SK-N-SH treated with all-trans-retinoic acid at 6 μM for 48 hours (cell line): ENCODE data around the gene TNS2.

Experiments
- ATAC-seq: fragments of 200-7000 bp; cut with Tn5 transposase; 3 replicates; pipeline ENCODE4 v1.9.1; 2020; ENCODE audit warnings: mild to moderate bottlenecking, moderate library complexity
- ARNTL ChIP-seq: fragments of 450-650 bp; formaldehyde crosslinking; IDR thresholded peaks from 2 replicates; pipeline ENCODE4 v1.5.0; 2020; ENCODE audit warnings: low read depth, mild to moderate bottlenecking, moderate library complexity, borderline replicate concordance
- BACH2 ChIP-seq: fragments of 250-450 bp; sonication (Bioruptor Pico); IDR thresholded peaks from 2 replicates; pipeline ENCODE4 v1.9.0; 2021; ENCODE audit warnings: mild to moderate bottlenecking, borderline replicate concordance
- CSDC2 ChIP-seq: fragments of 250-450 bp; sonication (Bioruptor Pico); IDR thresholded peaks from 2 replicates; pipeline ENCODE4 v1.5.0; 2020; ENCODE audit warnings: mild to moderate bottlenecking, moderate library complexity
- CSRNP3 ChIP-seq: fragments of 250-450 bp; sonication (Bioruptor Pico); IDR thresholded peaks from 2 replicates; pipeline ENCODE4 v1.5.1; 2021; ENCODE audit warnings: mild to moderate bottlenecking, moderate library complexity
- ESRRG ChIP-seq: fragments of 250-450 bp; sonication (Bioruptor Pico); IDR thresholded peaks from 2 replicates; pipeline ENCODE4 v1.6.1; 2021; ENCODE audit warnings: mild to moderate bottlenecking
- GLIS3 ChIP-seq: fragments of 250-450 bp; sonication (Bioruptor Pico); IDR thresholded peaks from 2 replicates; pipeline ENCODE4 v1.5.0; 2020; ENCODE audit warnings: mild to moderate bottlenecking, moderate library complexity
- ISL1 ChIP-seq: fragments of 250-450 bp; sonication (Bioruptor Pico); IDR thresholded peaks from 2 replicates; pipeline ENCODE4 v2.1.2; 2022; ENCODE audit warnings: mild to moderate bottlenecking, moderate library complexity
- OSR1 ChIP-seq: fragments of 250-450 bp; sonication (Bioruptor Pico); IDR thresholded peaks from 2 replicates; pipeline ENCODE4 v1.8.0; 2022; ENCODE audit warnings: moderate library complexity, mild to moderate bottlenecking, inconsistent platforms
- PATZ1 ChIP-seq: fragments of 250-450 bp; sonication (Bioruptor Pico); IDR thresholded peaks from 2 replicates; pipeline ENCODE4 v1.8.0; 2020; ENCODE audit warnings: mild to moderate bottlenecking, moderate library complexity, borderline replicate concordance
- POU6F1 ChIP-seq: fragments of 250-450 bp; sonication (Bioruptor Pico); IDR thresholded peaks from 2 replicates; pipeline ENCODE4 v1.8.0; 2021; ENCODE audit warnings: low read depth, mild to moderate bottlenecking, moderate library complexity, borderline replicate concordance
- PPARA ChIP-seq: fragments of 250-450 bp; sonication (Bioruptor Pico); IDR thresholded peaks from 2 replicates; pipeline ENCODE4 v1.5.0; 2020; ENCODE audit warnings: mild to moderate bottlenecking, borderline replicate concordance
- RARB ChIP-seq: fragments of 250-450 bp; sonication (Bioruptor Pico); IDR thresholded peaks from 2 replicates; pipeline ENCODE4 v1.8.0; 2021; ENCODE audit warnings: mild to moderate bottlenecking, moderate library complexity
- TOX ChIP-seq: fragments of 250-450 bp; sonication (Bioruptor Pico); IDR thresholded peaks from 2 replicates; pipeline ENCODE4 v1.8.0; 2021; ENCODE audit warnings: mild to moderate bottlenecking, moderate library complexity, borderline replicate concordance
- TSHZ2 ChIP-seq: fragments of 250-450 bp; sonication (Bioruptor Pico); IDR thresholded peaks from 2 replicates; pipeline ENCODE4 v1.5.0; 2020; ENCODE audit warnings: mild to moderate bottlenecking, moderate library complexity
- ZFP30 ChIP-seq: fragments of 450-650 bp; formaldehyde crosslinking; IDR thresholded peaks from 2 replicates; pipeline ENCODE4 v1.5.0; 2022; ENCODE audit warnings: mild to moderate bottlenecking, moderate library complexity
- ZNF565 ChIP-seq: fragments of 450-650 bp; formaldehyde crosslinking; conservative IDR thresholded peaks from 2 replicates; pipeline ENCODE4 v1.5.0; 2020; ENCODE audit warnings: low read depth, mild to moderate bottlenecking, moderate library complexity
- ZNF70 ChIP-seq: fragments of 450-650 bp; formaldehyde crosslinking; IDR thresholded peaks from 2 replicates; pipeline ENCODE4 v1.5.0; 2020; ENCODE audit warnings: mild to moderate bottlenecking, moderate library complexity
- ZNF8 ChIP-seq: fragments of 450-650 bp; formaldehyde crosslinking; IDR thresholded peaks from 2 replicates; pipeline ENCODE4 v1.5.0; 2020; ENCODE audit warnings: mild to moderate bottlenecking, moderate library complexity

Gene TNS2

GRCh38 chr12:53048780-53049401 lies 974 bp upstream of the TNS2 start:
- TF ChIP-seq CSRNP3 (CRISPR knock-in tag), result no peak
- TF ChIP-seq RARB (CRISPR knock-in tag), result no peak
- TF ChIP-seq PATZ1 (CRISPR knock-in tag), result 0 out of 2 replicates have a peak, but pooled peaks have one; percentile 20
- TF ChIP-seq ZFP30 (CRISPR knock-in tag), result no peak
- ATAC-seq, result peak; percentile 4

GRCh38 chr12:53050426-53051057 lies 677 bp downstream of the TNS2 start:
- ATAC-seq, result no peak
- TF ChIP-seq TSHZ2 (CRISPR knock-in tag), result no peak
- no peak for TF ChIP-seq ZNF8 (CRISPR knock-in tag)
- TF ChIP-seq, all 23 proteins: peak for 0

GRCh38 chr12:53051058-53051880 lies 1.4 kb downstream of the TNS2 start:
- no peak for ATAC-seq
- TF ChIP-seq OSR1 (CRISPR knock-in tag), result no peak
- no peak for TF ChIP-seq CSDC2 (CRISPR knock-in tag)
- TF ChIP-seq ARNTL, result no peak
- no peak for TF ChIP-seq ZNF70 (CRISPR knock-in tag)
- TF ChIP-seq BACH2 (CRISPR knock-in tag), result no peak
- TF ChIP-seq ISL1 (CRISPR knock-in tag), result no peak
- no peak for TF ChIP-seq PPARA (CRISPR knock-in tag)
- TF ChIP-seq ZNF565 (CRISPR knock-in tag), result no peak
- TF ChIP-seq PATZ1 (CRISPR knock-in tag), result no peak
- no peak for TF ChIP-seq GLIS3 (CRISPR knock-in tag)
- no peak for TF ChIP-seq ZFP30 (CRISPR knock-in tag)
- TF ChIP-seq TOX (CRISPR knock-in tag), result no peak

GRCh38 chr12:53051881-53052412 lies 2.1 kb downstream of the TNS2 start:
- ATAC-seq, result no peak
- no peak for TF ChIP-seq ZFP30 (CRISPR knock-in tag)
- no peak for TF ChIP-seq PATZ1 (CRISPR knock-in tag)
- TF ChIP-seq ESRRG, result no peak
- TF ChIP-seq RARB (CRISPR knock-in tag), result no peak
- no peak for TF ChIP-seq CSDC2 (CRISPR knock-in tag)
- TF ChIP-seq POU6F1 (CRISPR knock-in tag), result no peak
- no peak for TF ChIP-seq TSHZ2 (CRISPR knock-in tag)
